ENCODE results near the gene PTPN14. TPM values are rescaled to one million over a fixed set of nuclear protein-coding genes. Genes with fewer than 3 reads are reported as not detected.

PTPN14 gene
- polyA plus RNA-seq, 1 experiment: 34.2 TPM

DNA sequence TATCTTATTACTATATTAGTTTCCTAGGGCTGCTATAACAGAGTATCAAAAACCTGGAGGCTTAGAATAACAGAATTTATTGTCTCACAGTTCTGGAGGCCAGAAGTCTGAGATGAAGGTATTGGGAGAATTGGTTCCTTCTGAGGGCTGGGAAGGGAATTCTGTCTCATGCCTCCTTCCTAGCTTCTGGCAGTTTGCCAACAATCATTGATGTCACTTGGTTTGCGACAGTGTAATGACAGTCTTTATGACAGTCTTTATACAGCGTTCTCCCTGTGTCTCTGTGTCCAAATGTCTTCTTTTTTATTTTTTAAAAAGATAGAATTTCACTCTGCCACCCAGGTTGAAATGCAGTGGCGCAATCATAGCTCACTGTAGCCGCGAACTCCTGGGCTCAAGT is 35.8 kb upstream of the PTPN14 start:
- Histone ChIP-seq H3K27me3 (ENCODE audit: control insufficient read depth, insufficient read depth, low read length) (no peaks in the 10 kb centered on the region), H3K27ac (ENCODE audit: low read depth, low read length) (no peak overlapping the region), H3K4me3 (ENCODE audit: low read depth, low read length) (no peak overlapping the region), H3K9me3 (ENCODE audit: control insufficient read depth, insufficient read depth, low read length) (no peaks in the 10 kb centered on the region)
- TF ChIP-seq, protein P1, sequence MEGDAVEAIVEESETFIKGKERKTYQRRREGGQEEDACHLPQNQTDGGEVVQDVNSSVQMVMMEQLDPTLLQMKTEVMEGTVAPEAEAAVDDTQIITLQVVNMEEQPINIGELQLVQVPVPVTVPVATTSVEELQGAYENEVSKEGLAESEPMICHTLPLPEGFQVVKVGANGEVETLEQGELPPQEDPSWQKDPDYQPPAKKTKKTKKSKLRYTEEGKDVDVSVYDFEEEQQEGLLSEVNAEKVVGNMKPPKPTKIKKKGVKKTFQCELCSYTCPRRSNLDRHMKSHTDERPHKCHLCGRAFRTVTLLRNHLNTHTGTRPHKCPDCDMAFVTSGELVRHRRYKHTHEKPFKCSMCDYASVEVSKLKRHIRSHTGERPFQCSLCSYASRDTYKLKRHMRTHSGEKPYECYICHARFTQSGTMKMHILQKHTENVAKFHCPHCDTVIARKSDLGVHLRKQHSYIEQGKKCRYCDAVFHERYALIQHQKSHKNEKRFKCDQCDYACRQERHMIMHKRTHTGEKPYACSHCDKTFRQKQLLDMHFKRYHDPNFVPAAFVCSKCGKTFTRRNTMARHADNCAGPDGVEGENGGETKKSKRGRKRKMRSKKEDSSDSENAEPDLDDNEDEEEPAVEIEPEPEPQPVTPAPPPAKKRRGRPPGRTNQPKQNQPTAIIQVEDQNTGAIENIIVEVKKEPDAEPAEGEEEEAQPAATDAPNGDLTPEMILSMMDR (IDR thresholded peaks at IDR 0.05; ENCODE audit: low read depth, low read length): no peak
- ChIA-PET CTCF (interaction anchor here (2.3 to 10.5 kb wide), 3 partner anchors 256 to 936 kb away, joined by 7 to 278 read pairs (median 7); no protein-coding TSS in a partner anchor), POLR2A (no interaction called here)
- no peak for DNase-seq (ENCODE audit: low read depth, low spot score)

GRCh38 chr1:214586621-214587020 is 35.2 kb upstream of the PTPN14 start:
- Histone ChIP-seq H3K9me3 (ENCODE audit: control insufficient read depth, insufficient read depth, low read length) (no peaks in the 10 kb centered on the region), H3K4me3 (ENCODE audit: low read depth, low read length) (no peak overlapping the region), H3K27me3 (ENCODE audit: control insufficient read depth, insufficient read depth, low read length) (no peaks in the 10 kb centered on the region), H3K27ac (ENCODE audit: low read depth, low read length) (no peak overlapping the region)
- DNase-seq (ENCODE audit: low read depth, low spot score): no peak
- CTCF ChIA-PET: interaction anchor here (1.7 to 10.5 kb wide), 5 partner anchors 35 to 937 kb away, joined by 5 to 278 read pairs (median 7); partner anchors contain the start of gene PTPN14
- POLR2A ChIA-PET: no interaction called here
- TF ChIP-seq, protein P1 (IDR thresholded peaks at IDR 0.05; ENCODE audit: low read depth, low read length): no peak

GRCh38 chr1:214584805-214585766 is 33.7 kb upstream of the PTPN14 start:
- peak; percentile 26 for DNase-seq (ENCODE audit: low read depth, low spot score)
- Histone ChIP-seq H3K27me3 (ENCODE audit: control insufficient read depth, insufficient read depth, low read length) (no peaks in the 10 kb centered on the region), H3K9me3 (ENCODE audit: control insufficient read depth, insufficient read depth, low read length) (no peaks in the 10 kb centered on the region), H3K4me3 (ENCODE audit: low read depth, low read length) (no peak overlapping the region), H3K27ac (ENCODE audit: low read depth, low read length) (no peak overlapping the region)
- ChIA-PET CTCF (interaction anchor here (0.7 to 10.5 kb wide), 32 partner anchors 9 to 945 kb away, joined by 3 to 278 read pairs (median 4); partner anchors contain the start of gene PTPN14), POLR2A (interaction anchor here (0.5 to 1.8 kb wide), 2 partner anchors 30 to 33 kb away, joined by 3 to 9 read pairs; partner anchors contain the start of gene PTPN14)
- TF ChIP-seq, protein P1 (IDR thresholded peaks at IDR 0.05; ENCODE audit: low read depth, low read length): peak; percentile 86

GRCh38 chr1:214583824-214584554 is 32.6 kb upstream of the PTPN14 start:
- TF ChIP-seq, protein P1 (IDR thresholded peaks at IDR 0.05; ENCODE audit: low read depth, low read length): no peak
- no peaks in the 10 kb centered on the region for H3K27me3 ChIP-seq (ENCODE audit: control insufficient read depth, insufficient read depth, low read length)
- no peak for DNase-seq (ENCODE audit: low read depth, low spot score)
- ChIA-PET CTCF (interaction anchor here (0.8 to 10.5 kb wide), 21 partner anchors 8 to 940 kb away, joined by 3 to 278 read pairs (median 5); no protein-coding TSS in a partner anchor), POLR2A (interaction anchor here (0.5 to 1.8 kb wide), 5 partner anchors 29 to 257 kb away, joined by 3 to 9 read pairs (median 3); partner anchors contain the start of gene PTPN14)
- H3K4me3 ChIP-seq (ENCODE audit: low read depth, low read length): no peak overlapping the region
- no peaks in the 10 kb centered on the region for H3K9me3 ChIP-seq (ENCODE audit: control insufficient read depth, insufficient read depth, low read length)
- no peak overlapping the region for H3K27ac ChIP-seq (ENCODE audit: low read depth, low read length)

Data from AG04450 (cell line).